ENCODE measurements around the gene TMEM116.
"Not testable (repeated sequence)": the region's sequence is repeated elsewhere in the genome, so short reads cannot be mapped to it uniquely, and the experiment has no call there.

TMEM116 gene

DNA sequence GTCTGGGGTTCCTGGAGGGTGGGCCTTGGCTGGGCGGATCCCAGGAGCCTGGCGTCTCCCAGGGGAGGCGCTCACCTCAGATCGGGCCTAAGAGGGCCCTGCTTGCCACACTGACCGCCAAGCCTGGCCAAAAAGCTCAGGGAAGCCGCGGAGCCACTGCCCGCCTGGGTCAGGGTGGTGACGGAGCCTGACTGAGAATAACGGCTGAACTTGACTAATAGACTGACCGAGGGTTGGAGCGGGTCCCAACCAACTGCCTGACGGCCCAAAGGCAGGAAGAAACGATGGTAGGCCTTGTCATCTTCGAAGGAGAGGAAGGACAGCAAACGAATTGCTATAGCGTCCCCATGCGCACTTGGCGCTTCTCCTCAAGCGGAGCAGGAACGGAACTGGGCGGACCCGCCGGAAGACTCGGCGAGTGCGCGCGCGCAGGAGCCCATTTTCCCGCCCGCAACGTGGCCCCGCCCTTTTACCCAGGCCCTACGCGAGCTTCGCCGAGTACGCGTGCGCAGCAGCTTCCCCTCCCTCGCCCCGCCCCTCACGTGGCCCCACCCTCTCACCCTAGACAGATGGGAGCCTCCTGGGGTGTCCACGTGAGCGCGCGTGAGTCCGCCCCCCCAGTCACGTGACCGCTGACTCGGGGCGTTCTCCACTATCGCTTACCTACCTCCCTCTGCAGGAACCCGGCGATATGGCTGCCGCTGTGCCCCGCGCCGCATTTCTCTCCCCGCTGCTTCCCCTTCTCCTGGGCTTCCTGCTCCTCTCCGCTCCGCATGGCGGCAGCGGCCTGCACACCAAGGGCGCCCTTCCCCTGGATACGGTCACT, at the start of gene TMEM116, which contains the start of gene ERP29:
TMEM116 (minus strand) TSS at position 391 of the 826 bp plus-strand sequence. CDS start 7,895 bp downstream, outside the sequence.
ERP29 (plus strand) TSS at position 652 of the 826 bp plus-strand sequence; CDS start at position 692, 40 bp downstream.
- CTCF ChIA-PET, result interaction anchor here (0.8 to 4.0 kb wide), 17 partner anchors 9 to 374 kb away, joined by 3 to 65 read pairs (median 6); no protein-coding TSS in a partner anchor
- Mint-ChIP-seq H3K27me3 (no peaks in the 10 kb centered on the region), H3K9me3 (peaks cover 4% of the 10 kb centered on the region), H3K27ac (peak within 1 kb of the TSS; percentile 92), H3K36me3 (peaks cover 51% of the 10 kb centered on the region), H3K4me3 (peak within 1 kb of the TSS; percentile 80), H3K4me1 (peaks cover 58% of the 10 kb centered on the region)
- DNase-seq, result peak; percentile 100

GRCh38 chr12:112061137-112061536, 48.2 kb upstream of the TMEM116 start:
- no peaks in the 10 kb centered on the region for H3K4me1 Mint-ChIP-seq
- H3K4me3 Mint-ChIP-seq, result no peak overlapping the region
- H3K36me3 Mint-ChIP-seq, result peaks cover 36% of the 10 kb centered on the region
- no peaks in the 10 kb centered on the region for H3K9me3 Mint-ChIP-seq
- H3K27ac Mint-ChIP-seq, result peak overlapping the region; percentile 17
- CTCF ChIA-PET, result interaction anchor here (0.9 kb wide), 1 partner anchor 9 kb away, joined by 5 read pairs; no protein-coding TSS in a partner anchor
- no peaks in the 10 kb centered on the region for H3K27me3 Mint-ChIP-seq
- no peak for DNase-seq

- Mint-ChIP-seq H3K4me1 (no peaks in the 10 kb centered on the region), H3K4me3 (no peak overlapping the region), H3K27me3 (no peaks in the 10 kb centered on the region), H3K36me3 (peaks cover 50% of the 10 kb centered on the region), H3K9me3 (no peaks in the 10 kb centered on the region), H3K27ac (no peak overlapping the region)
- no peak for DNase-seq
- CTCF ChIA-PET, result no interaction called here
Observed at GRCh38 chr12:112049351-112049750, 36.4 kb upstream of the TMEM116 start.

DNA sequence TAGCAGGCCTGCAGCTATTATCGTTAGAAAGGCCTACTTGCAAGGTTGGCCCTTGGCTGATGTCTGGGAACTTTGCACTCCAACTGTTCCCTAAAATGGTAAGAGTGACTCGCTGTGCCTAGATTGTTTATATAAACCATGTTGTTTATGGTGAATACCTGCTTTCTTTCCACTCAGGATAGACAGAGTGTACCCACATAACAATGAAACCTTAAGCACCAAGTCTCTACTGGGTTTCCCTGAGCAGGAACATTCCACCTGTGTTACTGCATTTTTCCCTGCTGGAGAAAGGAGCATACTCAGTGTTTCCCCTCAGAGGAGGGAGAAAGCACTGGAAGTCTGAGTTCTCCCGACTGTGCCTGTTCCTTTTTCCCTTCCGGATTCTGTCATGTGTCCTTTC, 33.0 kb upstream of the TMEM116 start:
- H3K27me3 Mint-ChIP-seq, result no peaks in the 10 kb centered on the region
- H3K9me3 Mint-ChIP-seq, result no peaks in the 10 kb centered on the region
- CTCF ChIA-PET, result no interaction called here
- no peak for DNase-seq
- H3K4me3 Mint-ChIP-seq, result no peak overlapping the region
- peaks cover 42% of the 10 kb centered on the region for H3K36me3 Mint-ChIP-seq
- H3K4me1 Mint-ChIP-seq, result no peaks in the 10 kb centered on the region
- H3K27ac Mint-ChIP-seq, result peak overlapping the region; percentile 56

DNA sequence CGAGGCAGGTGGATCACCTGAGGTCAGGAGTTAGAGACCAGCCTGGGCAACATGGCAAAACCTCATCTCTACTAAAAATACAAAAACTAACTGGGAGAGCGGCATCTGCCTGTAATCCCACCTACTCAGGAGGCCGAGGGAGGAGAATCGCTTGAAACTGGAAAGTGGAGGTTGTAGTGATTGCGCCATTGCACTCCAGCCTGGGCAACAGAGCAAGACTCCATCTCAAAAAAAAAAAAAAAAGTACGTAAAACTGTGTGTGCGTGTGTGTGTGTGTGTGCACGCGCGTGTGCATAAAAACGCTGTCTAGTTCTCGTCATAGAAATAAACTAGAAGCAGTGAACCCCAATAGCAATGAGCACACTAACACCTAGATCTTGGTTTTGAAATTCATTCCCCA, 23.6 kb upstream of the TMEM116 start:
- H3K36me3 Mint-ChIP-seq, result peaks cover 40% of the 10 kb centered on the region
- H3K4me3 Mint-ChIP-seq, CTCF ChIA-PET, H3K9me3 Mint-ChIP-seq, H3K27me3 Mint-ChIP-seq, DNase-seq, H3K27ac Mint-ChIP-seq, H3K4me1 Mint-ChIP-seq: not testable (repeated sequence)

GRCh38 chr12:112035219-112035785, 22.3 kb upstream of the TMEM116 start:
- H3K27me3 Mint-ChIP-seq, result no peaks in the 10 kb centered on the region
- CTCF ChIA-PET, result interaction anchor here (1.4 kb wide), 1 partner anchor 15 kb away, joined by 4 read pairs; no protein-coding TSS in a partner anchor
- H3K9me3 Mint-ChIP-seq, result no peaks in the 10 kb centered on the region
- no peak overlapping the region for H3K4me3 Mint-ChIP-seq
- peaks cover 41% of the 10 kb centered on the region for H3K36me3 Mint-ChIP-seq
- DNase-seq, result no peak
- peak overlapping the region; percentile 10 for H3K27ac Mint-ChIP-seq
- no peaks in the 10 kb centered on the region for H3K4me1 Mint-ChIP-seq

DNA sequence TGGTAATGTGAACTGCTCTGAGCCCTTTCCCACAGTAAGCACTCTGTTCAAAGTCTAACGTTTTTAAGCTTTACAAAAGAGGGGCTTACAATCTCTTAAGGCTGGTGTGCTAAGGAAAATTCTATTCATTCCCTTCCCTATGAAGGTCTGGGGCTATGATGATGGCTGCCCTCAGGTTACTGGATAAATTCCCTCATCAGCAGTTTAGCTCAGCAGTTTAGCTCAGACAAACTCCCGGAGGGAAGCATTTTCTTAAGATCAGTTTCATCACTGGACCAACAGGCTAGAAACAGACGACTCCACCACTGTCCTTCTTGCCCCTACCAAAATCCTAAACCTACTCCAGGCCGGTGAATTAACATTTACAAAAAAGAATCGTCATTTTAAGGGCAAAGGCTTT, 19.3 kb upstream of the TMEM116 start:
- Mint-ChIP-seq H3K4me3 (no peak overlapping the region), H3K27me3 (no peaks in the 10 kb centered on the region), H3K9me3 (no peaks in the 10 kb centered on the region), H3K4me1 (no peaks in the 10 kb centered on the region), H3K36me3 (peaks cover 38% of the 10 kb centered on the region), H3K27ac (no peak overlapping the region)
- CTCF ChIA-PET, result interaction anchor here (0.7 kb wide), 1 partner anchor 18 kb away, joined by 3 read pairs; no protein-coding TSS in a partner anchor
- DNase-seq, result no peak

DNA sequence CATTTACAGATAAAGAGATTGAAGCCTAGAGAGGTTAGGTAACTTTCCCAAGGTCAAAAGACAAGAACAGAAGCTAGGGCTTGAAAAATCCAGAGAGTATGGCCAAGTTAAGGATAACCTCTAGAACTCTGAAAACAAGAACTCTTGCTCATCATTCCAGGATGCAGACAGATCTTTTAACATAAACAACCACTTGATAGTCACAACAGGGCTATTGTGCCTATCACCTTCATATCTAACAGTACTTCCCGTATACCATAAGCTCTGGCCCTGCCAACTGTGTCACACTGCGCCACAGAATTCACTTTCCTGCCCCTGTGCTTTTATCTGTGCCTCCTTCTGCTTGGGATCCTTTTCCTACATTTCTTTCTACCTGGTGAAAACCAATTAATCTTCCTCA, 18.5 kb upstream of the TMEM116 start:
- no peaks in the 10 kb centered on the region for H3K9me3 Mint-ChIP-seq
- CTCF ChIA-PET, result no interaction called here
- DNase-seq, result no peak
- H3K36me3 Mint-ChIP-seq, result peaks cover 36% of the 10 kb centered on the region
- H3K27ac Mint-ChIP-seq, result no peak overlapping the region
- H3K27me3 Mint-ChIP-seq, result no peaks in the 10 kb centered on the region
- H3K4me3 Mint-ChIP-seq, result no peak overlapping the region
- no peaks in the 10 kb centered on the region for H3K4me1 Mint-ChIP-seq

DNA sequence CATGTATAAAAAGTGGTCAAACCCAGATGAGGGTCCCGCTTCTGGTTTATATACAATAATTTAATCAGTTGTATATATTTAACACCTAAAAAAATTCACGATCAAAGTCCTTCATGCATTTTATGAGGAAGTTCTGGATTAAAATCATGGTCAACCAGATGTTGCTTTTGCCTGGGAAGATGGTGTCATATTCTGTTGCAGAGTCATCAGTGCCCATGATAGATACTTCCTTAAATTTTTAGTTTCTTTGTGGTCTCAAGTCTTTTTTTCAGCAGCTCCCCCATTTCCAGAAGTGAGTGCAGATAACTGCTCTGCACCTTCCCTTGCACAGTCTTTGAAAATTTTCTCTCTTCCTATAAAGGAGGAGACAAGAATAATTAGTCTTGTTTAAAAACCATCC, 16.3 kb upstream of the TMEM116 start:
- Mint-ChIP-seq H3K36me3 (peaks cover 44% of the 10 kb centered on the region), H3K27ac (no peak overlapping the region), H3K9me3 (no peaks in the 10 kb centered on the region), H3K27me3 (no peaks in the 10 kb centered on the region), H3K4me1 (peaks cover 13% of the 10 kb centered on the region), H3K4me3 (no peak overlapping the region)
- no peak for DNase-seq
- CTCF ChIA-PET, result interaction anchor here (2.4 kb wide), 1 partner anchor 15 kb away, joined by 8 read pairs; no protein-coding TSS in a partner anchor

DNA sequence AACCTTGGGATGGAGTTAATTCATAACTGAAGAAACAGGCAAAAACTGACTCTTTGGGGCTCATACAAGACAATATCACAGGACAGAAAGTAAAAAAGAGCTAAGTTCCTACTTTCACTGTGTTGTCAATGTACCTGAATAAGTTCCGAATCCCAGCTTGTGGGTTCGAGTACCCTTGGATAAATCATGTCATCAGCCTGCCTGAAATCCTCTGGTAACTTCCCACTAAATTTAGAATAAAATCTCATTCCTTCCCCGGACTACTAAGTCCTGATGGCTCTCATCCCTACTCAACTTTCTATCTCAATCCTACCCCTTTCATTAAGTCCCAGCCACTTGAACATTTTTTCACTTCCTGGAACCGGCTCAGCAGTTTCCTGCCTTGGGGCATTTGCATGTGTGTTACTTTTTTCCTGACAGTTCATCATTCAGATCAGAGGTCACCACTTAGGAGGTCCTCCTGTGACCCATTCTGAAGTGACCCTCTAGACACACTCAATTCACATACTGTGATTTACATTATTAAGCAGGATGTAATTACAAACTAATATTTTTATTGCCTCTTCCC, 12.9 kb upstream of the TMEM116 start:
- no peaks in the 10 kb centered on the region for H3K9me3 Mint-ChIP-seq

GRCh38 chr12:112023759-112024396, 10.9 kb upstream of the TMEM116 start:
- H3K4me3 Mint-ChIP-seq, result no peak overlapping the region
- H3K27ac Mint-ChIP-seq, result no peak overlapping the region
- CTCF ChIA-PET, result interaction anchor here (1.9 kb wide), 1 partner anchor 10 kb away, joined by 13 read pairs; the partner anchor contains the start of gene ERP29
- peaks cover 17% of the 10 kb centered on the region for H3K4me1 Mint-ChIP-seq
- H3K9me3 Mint-ChIP-seq, result no peaks in the 10 kb centered on the region
- DNase-seq, result no peak
- H3K36me3 Mint-ChIP-seq, result peaks cover 47% of the 10 kb centered on the region
- H3K27me3 Mint-ChIP-seq, result no peaks in the 10 kb centered on the region

More for the DNA sequence above, 12.9 kb upstream of the TMEM116 start:
- no peak overlapping the region for H3K4me3 Mint-ChIP-seq
- no peaks in the 10 kb centered on the region for H3K27me3 Mint-ChIP-seq
- DNase-seq, result no peak
- peaks cover 13% of the 10 kb centered on the region for H3K4me1 Mint-ChIP-seq
- CTCF ChIA-PET, result no interaction called here
- peak overlapping the region; percentile 62 for H3K27ac Mint-ChIP-seq
- peaks cover 53% of the 10 kb centered on the region for H3K36me3 Mint-ChIP-seq

- H3K4me1 Mint-ChIP-seq, result peaks cover 25% of the 10 kb centered on the region
- H3K4me3 Mint-ChIP-seq, result no peak overlapping the region
- H3K27me3 Mint-ChIP-seq, result no peaks in the 10 kb centered on the region
- no peak overlapping the region for H3K27ac Mint-ChIP-seq
- H3K9me3 Mint-ChIP-seq, result no peaks in the 10 kb centered on the region
- no peak for DNase-seq
- CTCF ChIA-PET, result interaction anchor here (1.9 kb wide), 1 partner anchor 8 kb away, joined by 13 read pairs; the partner anchor contains the start of gene ERP29
- H3K36me3 Mint-ChIP-seq, result peaks cover 51% of the 10 kb centered on the region
Observed at GRCh38 chr12:112022241-112023016, 9.5 kb upstream of the TMEM116 start.

DNA sequence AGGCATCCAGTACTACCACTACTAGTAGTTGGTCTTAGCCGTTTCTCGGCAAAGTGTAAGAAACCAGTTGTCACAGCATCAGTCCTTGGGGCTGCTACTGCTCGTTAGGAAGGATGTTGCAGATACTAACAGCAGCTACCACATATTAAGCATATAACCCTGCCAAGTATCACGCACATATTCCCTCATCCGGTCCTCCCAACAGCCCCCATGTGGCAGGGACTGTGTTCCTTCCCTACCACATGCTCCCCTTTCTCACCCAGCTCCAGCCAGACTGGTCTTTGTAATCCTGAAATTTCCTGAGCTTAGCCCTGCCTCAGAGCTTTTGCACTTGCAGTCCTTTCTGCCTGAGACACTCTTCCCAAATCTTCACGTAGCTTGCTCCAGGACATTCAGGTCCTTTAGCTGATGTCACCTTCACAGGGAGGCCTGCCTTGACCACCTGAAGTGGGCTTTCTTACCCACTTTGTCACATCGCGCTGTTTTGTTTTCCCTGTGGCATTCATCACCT, 8.0 kb upstream of the TMEM116 start:
- Mint-ChIP-seq H3K9me3 (peaks cover 3% of the 10 kb centered on the region), H3K4me1 (peaks cover 31% of the 10 kb centered on the region), H3K36me3 (peaks cover 57% of the 10 kb centered on the region), H3K27ac (no peak overlapping the region), H3K4me3 (no peak overlapping the region), H3K27me3 (no peaks in the 10 kb centered on the region)
- DNase-seq, result no peak
- CTCF ChIA-PET, result interaction anchor here (0.6 to 2.2 kb wide), 5 partner anchors 13 to 139 kb away, joined by 3 to 10 read pairs (median 4); no protein-coding TSS in a partner anchor
